H9 (cell line): ENCODE measurements around the gene CAB39. TPM values are rescaled to one million over a fixed set of nuclear protein-coding genes. Genes with fewer than 3 reads are reported as not detected.

Experiments
- DNase-seq: peaks from one replicate; pipeline ENCODE4 v3.0.0-alpha.2; 2017
- H2AFZ ChIP-seq: one replicate; pipeline ENCODE4 v1.6.1; 2013; ENCODE audit warnings: mild to moderate bottlenecking, low read length, control low read depth, moderate library complexity
- H2AK5ac ChIP-seq: 2 replicates; pipeline ENCODE4 v1.6.1; 2013; ENCODE audit warnings: low read length, control low read depth, mixed read lengths; ENCODE audit not compliant: insufficient read length
- H2BK120ac ChIP-seq: one replicate; pipeline ENCODE4 v1.6.1; 2013; ENCODE audit warnings: low read depth, mild to moderate bottlenecking, low read length, control low read depth, inconsistent platforms; ENCODE audit not compliant: poor library complexity, severe bottlenecking
- H2BK12ac ChIP-seq: 2 replicates; pipeline ENCODE4 v1.6.1; 2013; ENCODE audit warnings: low read length, control low read depth, mixed read lengths, low read depth; ENCODE audit not compliant: insufficient read length
- H2BK15ac ChIP-seq: 2 replicates; pipeline ENCODE4 v1.6.1; 2013; ENCODE audit warnings: low read depth, low read length, control low read depth
- H2BK20ac ChIP-seq: one replicate; pipeline ENCODE4 v1.6.1; 2013; ENCODE audit warnings: low read depth, mild to moderate bottlenecking, low read length, control low read depth, inconsistent platforms; ENCODE audit not compliant: poor library complexity, severe bottlenecking
- H2BK5ac ChIP-seq: 2 replicates; pipeline ENCODE4 v1.6.1; 2013; ENCODE audit warnings: low read length, control low read depth, mixed read lengths; ENCODE audit not compliant: insufficient read length
- H3K14ac ChIP-seq: 2 replicates; pipeline ENCODE4 v1.6.1; 2013; ENCODE audit warnings: low read length, control low read depth; ENCODE audit not compliant: insufficient read depth
- H3K18ac ChIP-seq: 2 replicates; pipeline ENCODE4 v1.6.1; 2013; ENCODE audit warnings: low read depth, mild to moderate bottlenecking, mixed read lengths, low read length, control low read depth; ENCODE audit not compliant: insufficient read length
- H3K23ac ChIP-seq: 2 replicates; pipeline ENCODE4 v1.6.1; 2013; ENCODE audit warnings: low read length, control low read depth, mixed read lengths, low read depth; ENCODE audit not compliant: insufficient read length
- H3K23me2 ChIP-seq: 2 replicates; pipeline ENCODE4 v1.6.1; 2013; ENCODE audit warnings: low read depth, mild to moderate bottlenecking, mixed read lengths, low read length, control low read depth; ENCODE audit not compliant: insufficient read length, poor library complexity, severe bottlenecking
- H3K27ac ChIP-seq: 2 replicates; pipeline ENCODE4 v1.5.1; 2013; ENCODE audit warnings: low read length, control low read depth, mixed read lengths, low read depth; ENCODE audit not compliant: insufficient read length
- H3K27me3 ChIP-seq: 2 replicates; pipeline ENCODE4 v1.6.1; 2013; ENCODE audit warnings: low read length, control low read depth, inconsistent platforms; ENCODE audit not compliant: insufficient read depth
- H3K4ac ChIP-seq: 2 replicates; pipeline ENCODE4 v1.6.1; 2013; ENCODE audit warnings: low read depth, mild to moderate bottlenecking, control low read depth, inconsistent platforms, low read length, moderate library complexity
- H3K4me1 ChIP-seq: 2 replicates; pipeline ENCODE4 v1.6.1; 2013; ENCODE audit warnings: low read length, control low read depth, inconsistent platforms; ENCODE audit not compliant: insufficient read depth
- H3K4me2 ChIP-seq: 2 replicates; pipeline ENCODE4 v1.6.1; 2013; ENCODE audit warnings: low read length, control low read depth, mixed read lengths; ENCODE audit not compliant: insufficient read length, insufficient read depth
- H3K56ac ChIP-seq: 2 replicates; pipeline ENCODE4 v1.6.1; 2013; ENCODE audit warnings: low read depth, mild to moderate bottlenecking, mixed read lengths, low read length, control low read depth; ENCODE audit not compliant: insufficient read length
- H3K79me1 ChIP-seq: 2 replicates; pipeline ENCODE4 v1.6.1; 2013; ENCODE audit warnings: low read depth, mild to moderate bottlenecking, moderate library complexity, low read length, control low read depth, inconsistent platforms; ENCODE audit not compliant: insufficient read depth, poor library complexity, severe bottlenecking
- H3K79me2 ChIP-seq: 2 replicates; pipeline ENCODE4 v1.6.1; 2013; ENCODE audit warnings: low read length, control low read depth, inconsistent platforms; ENCODE audit not compliant: insufficient read depth
- H3K9ac ChIP-seq: 2 replicates; pipeline ENCODE4 v1.6.1; 2013; ENCODE audit warnings: low read length, control low read depth, mixed read lengths; ENCODE audit not compliant: insufficient read length; ENCODE audit errors: extremely low read depth
- H3K9me3 ChIP-seq: one replicate; pipeline ENCODE4 v1.6.1; 2013; ENCODE audit warnings: low read depth, low read length, inconsistent platforms; ENCODE audit not compliant: control insufficient read depth
- H3T11ph ChIP-seq: one replicate; pipeline ENCODE4 v1.6.1; 2013; ENCODE audit warnings: mild to moderate bottlenecking, low read length, control low read depth, inconsistent platforms
- H4K20me1 ChIP-seq: one replicate; pipeline ENCODE4 v1.6.1; 2013; ENCODE audit not compliant: control insufficient read depth, insufficient read length, insufficient read depth
- H4K5ac ChIP-seq: 2 replicates; pipeline ENCODE4 v1.6.1; 2013; ENCODE audit warnings: low read depth, mild to moderate bottlenecking, mixed read lengths, low read length, control low read depth; ENCODE audit not compliant: insufficient read length
- H4K8ac ChIP-seq: replicated peaks from 2 replicates; pipeline ENCODE4 v1.6.1; 2013; ENCODE audit warnings: low read length, control low read depth, mixed read lengths, low read depth; ENCODE audit not compliant: insufficient read length
- H4K91ac ChIP-seq: 2 replicates; pipeline ENCODE4 v1.6.1; 2013; ENCODE audit warnings: low read depth, mild to moderate bottlenecking, moderate library complexity, mixed read lengths, low read length, control low read depth; ENCODE audit not compliant: insufficient read length
- H3K27ac Mint-ChIP-seq, 3 experiments: 2 replicates in 2 of 3; 3 replicates in 1 of 3; pipeline ENCODE4 v1.8.0; 2020 to 2021; ENCODE audit warnings: mixed read lengths in 3 of 3, mild to moderate bottlenecking in 1 of 3, moderate library complexity in 1 of 3
- H3K27me3 Mint-ChIP-seq: 2 replicates; pipeline ENCODE4 v1.8.0; 2021; ENCODE audit warnings: low read depth, mild to moderate bottlenecking, moderate library complexity, mixed read lengths
- H3K36me3 Mint-ChIP-seq, 3 experiments: 2 replicates in 2 of 3; 3 replicates in 1 of 3; pipeline ENCODE4 v1.8.0; 2020 to 2021; ENCODE audit warnings: low read depth in 3 of 3, mixed read lengths in 3 of 3; ENCODE audit not compliant: insufficient read depth in 1 of 3
- H3K4me1 Mint-ChIP-seq, 2 experiments: 2 replicates each; pipeline ENCODE4 v1.8.0; 2020; ENCODE audit warnings: mixed read lengths in 2 of 2
- H3K4me3 Mint-ChIP-seq, 2 experiments: 2 replicates in 1 of 2; 3 replicates in 1 of 2; pipeline ENCODE4 v1.8.0; 2020 to 2021; ENCODE audit warnings: mild to moderate bottlenecking in 2 of 2, mixed read lengths in 2 of 2, moderate library complexity in 1 of 2
- H3K9me3 Mint-ChIP-seq, 2 experiments: 2 replicates in 1 of 2; 3 replicates in 1 of 2; pipeline ENCODE4 v1.8.0; 2020; ENCODE audit warnings: mild to moderate bottlenecking in 2 of 2, mixed read lengths in 2 of 2, moderate library complexity in 1 of 2
- WGBS: extraction: QIAGEN DNeasy Blood & Tissue Kit; methylation state at CpG from one replicate; pipeline ENCODE4 v1.1.7; 2013; ENCODE audit warnings: missing lambda C conversion rate, low lambda C conversion rate, mixed read lengths; ENCODE audit not compliant: insufficient read length; ENCODE audit errors: extremely low coverage; 5-methylcytosine and 5-hydroxymethylcytosine counted together
- total RNA-seq: library from RNA; stranded (reverse); gene quantifications from 2 replicates; pipeline ENCODE4 v1.2.1, GENCODE V29; 2021
- TF ChIP-seq, protein P1 (sequence below): fragments of 200-600 bp; sonication (generic); conservative IDR thresholded peaks from 3 replicates; pipeline ENCODE4 v1.8.0; 2021; ENCODE audit warnings: antibody characterized with exemption, mild to moderate bottlenecking

CAB39 gene
- total RNA-seq, 1 experiment from 2014 or later = 42.7 TPM

DNA sequence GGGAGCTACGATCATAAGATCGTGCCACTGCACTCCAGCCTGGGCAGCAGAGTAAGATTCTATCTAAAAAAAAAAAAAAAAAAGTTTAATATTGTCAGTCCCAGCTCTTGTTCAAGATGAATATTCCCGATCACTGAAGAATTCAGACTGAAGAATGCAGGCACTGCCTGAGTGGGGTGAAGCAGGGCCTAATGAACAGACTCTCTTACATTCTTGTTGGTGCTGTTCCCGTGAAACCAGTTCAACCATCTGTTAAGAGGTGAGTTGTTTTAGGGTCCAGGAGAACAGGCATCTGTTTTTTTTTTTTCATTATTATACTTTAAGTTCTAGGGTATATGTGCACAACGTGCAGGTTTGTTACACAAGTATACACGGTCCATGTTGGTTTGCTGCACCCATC is 17.1 kb upstream of the CAB39 start:
- Histone ChIP-seq H3K18ac (no peak overlapping the region), H4K5ac (no peak overlapping the region), H3K9me3 (no peaks in the 10 kb centered on the region), H3K9ac (no peak overlapping the region), H3K23ac (no peak overlapping the region), H3K27me3 (no peaks in the 10 kb centered on the region), H2BK12ac (no peak overlapping the region), H2AK5ac (no peak overlapping the region), H2BK120ac (no peak overlapping the region), H4K8ac (no peak overlapping the region), H3K4me1 (peaks cover 4% of the 10 kb centered on the region; the same call in 1 of the 2 replicates), H2AFZ (no peak overlapping the region), H3K79me1 (no peaks in the 10 kb centered on the region), H4K20me1 (no peaks in the 10 kb centered on the region), H3K56ac (no peak overlapping the region), H3K79me2 (no peaks in the 10 kb centered on the region), H4K91ac (no peak overlapping the region), H3K27ac (no peak overlapping the region), H2BK5ac (no peak overlapping the region), H3T11ph (no peak overlapping the region), H3K14ac (no peak overlapping the region), H2BK20ac (no peak overlapping the region), H3K4me2 (no peak overlapping the region), H3K23me2 (no peaks in the 10 kb centered on the region), H2BK15ac (no peak overlapping the region), H3K4ac (no peak overlapping the region)
- Mint-ChIP-seq H3K36me3 (no peaks in the 10 kb centered on the region; a peak in 1 of 7 replicates), H3K4me1 (peaks cover 5 to 9% of the 10 kb centered on the region in 2 experiments), H3K27me3 (peaks cover 1% of the 10 kb centered on the region; the same call in 1 of the 2 replicates), H3K9me3 (no peaks in the 10 kb centered on the region), H3K27ac (no peak overlapping the region), H3K4me3 (no peak overlapping the region)
- WGBS = no CpG with 5 or more reads among the region's 6 CpGs
- DNase-seq = no peak
- TF ChIP-seq, protein P1, sequence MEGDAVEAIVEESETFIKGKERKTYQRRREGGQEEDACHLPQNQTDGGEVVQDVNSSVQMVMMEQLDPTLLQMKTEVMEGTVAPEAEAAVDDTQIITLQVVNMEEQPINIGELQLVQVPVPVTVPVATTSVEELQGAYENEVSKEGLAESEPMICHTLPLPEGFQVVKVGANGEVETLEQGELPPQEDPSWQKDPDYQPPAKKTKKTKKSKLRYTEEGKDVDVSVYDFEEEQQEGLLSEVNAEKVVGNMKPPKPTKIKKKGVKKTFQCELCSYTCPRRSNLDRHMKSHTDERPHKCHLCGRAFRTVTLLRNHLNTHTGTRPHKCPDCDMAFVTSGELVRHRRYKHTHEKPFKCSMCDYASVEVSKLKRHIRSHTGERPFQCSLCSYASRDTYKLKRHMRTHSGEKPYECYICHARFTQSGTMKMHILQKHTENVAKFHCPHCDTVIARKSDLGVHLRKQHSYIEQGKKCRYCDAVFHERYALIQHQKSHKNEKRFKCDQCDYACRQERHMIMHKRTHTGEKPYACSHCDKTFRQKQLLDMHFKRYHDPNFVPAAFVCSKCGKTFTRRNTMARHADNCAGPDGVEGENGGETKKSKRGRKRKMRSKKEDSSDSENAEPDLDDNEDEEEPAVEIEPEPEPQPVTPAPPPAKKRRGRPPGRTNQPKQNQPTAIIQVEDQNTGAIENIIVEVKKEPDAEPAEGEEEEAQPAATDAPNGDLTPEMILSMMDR = no peak
